Liver (tissue), 3 donors: Measurements from ENCODE around the gene CD79B.

ENCODE experiments used
- ATF3 ChIP-seq: IDR thresholded peaks from 2 replicates; pipeline ENCODE4 v1.6.1; 2016; ENCODE audit warnings: antibody characterized with exemption
- CTCF ChIP-seq: fragments of 150-350 bp; IDR thresholded peaks from 2 replicates; pipeline ENCODE4 v1.5.1; 2017; ENCODE audit warnings: improper control_type of control experiment, low read depth, low read length; ENCODE audit not compliant: missing input control
- EGR1 ChIP-seq, 2 donors: IDR thresholded peaks; 2 replicates each; pipeline ENCODE4 v1.6.1; 2016 to 2018; ENCODE audit warnings: antibody characterized with exemption in 2 of 2, low read depth in 2 of 2
- FOXA1 ChIP-seq: IDR thresholded peaks from 2 replicates; pipeline ENCODE4 v1.6.1; 2016; ENCODE audit warnings: antibody characterized with exemption
- HNF4A ChIP-seq, 2 donors: conservative IDR thresholded peaks; 2 replicates each; pipeline ENCODE4 v1.6.1; 2016; ENCODE audit warnings: antibody characterized with exemption in 2 of 2, mild to moderate bottlenecking in 2 of 2
- MAX ChIP-seq: IDR thresholded peaks from 2 replicates; pipeline ENCODE4 v1.6.1; 2016; ENCODE audit warnings: antibody characterized with exemption
- RAD21 ChIP-seq, 2 donors: IDR thresholded peaks; 2 replicates each; pipeline ENCODE4 v1.6.1; 2016; ENCODE audit warnings: antibody characterized with exemption in 2 of 2, mild to moderate bottlenecking in 2 of 2
- REST ChIP-seq: IDR thresholded peaks from 2 replicates; pipeline ENCODE4 v1.6.1; 2016; ENCODE audit warnings: antibody characterized with exemption, mild to moderate bottlenecking
- SP1 ChIP-seq: IDR thresholded peaks from 2 replicates; pipeline ENCODE4 v1.6.1; 2018; ENCODE audit warnings: antibody characterized with exemption, mild to moderate bottlenecking
- TAF1 ChIP-seq: conservative IDR thresholded peaks from 2 replicates; pipeline ENCODE4 v1.6.1; 2016; ENCODE audit warnings: antibody characterized with exemption, mild to moderate bottlenecking
- YY1 ChIP-seq: IDR thresholded peaks from 2 replicates; pipeline ENCODE4 v1.6.1; 2016; ENCODE audit warnings: antibody characterized with exemption, mild to moderate bottlenecking
- ZBTB33 ChIP-seq: IDR thresholded peaks from 2 replicates; pipeline ENCODE4 v1.6.1; 2016; ENCODE audit warnings: antibody characterized with exemption
- donor health status: healthy.
- donor health status: healthy.

- TF ChIP-seq YY1 (no peak), CTCF (no peak), MAX (no peak), EGR1 (IDR thresholded peaks at IDR 0.05; ENCODE audit: low read depth in 2 of 2) (no peak), ATF3 (no peak), FOXA1 (no peak), REST (no peak), TAF1 (no peak), HNF4A (conservative IDR thresholded peaks at IDR 0.05) (no peak), ZBTB33 (no peak), RAD21 (IDR thresholded peaks at IDR 0.05) (no peak), SP1 (no peak)
These were observed 2.3 kb upstream of the CD79B start for GRCh38 chr17:63934183-63935112.
